ENCODE data around the gene RASGEF1C. TPM values are rescaled to one million over a fixed set of nuclear protein-coding genes. Genes with fewer than 3 reads are reported as not detected.

Gene RASGEF1C
- total and polyA plus RNA-seq, 2 of the 13 experiments (the other 11 are each of a cell fraction or from before 2014, with no cell fraction given): not detected

DNA sequence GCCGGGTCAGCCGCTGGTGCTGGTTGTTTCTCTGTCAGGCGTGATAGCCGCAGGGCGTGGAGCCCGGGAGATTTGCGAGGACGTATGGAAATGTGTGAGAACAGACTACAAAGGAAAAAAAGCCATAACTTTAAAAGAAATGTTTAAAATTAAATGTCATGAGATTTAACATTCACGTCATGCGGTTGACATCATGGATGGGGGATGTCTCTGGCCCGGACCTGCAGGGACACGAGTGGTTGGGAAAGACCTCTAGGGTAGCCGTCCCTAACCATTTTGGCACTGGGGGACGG lies 136.8 kb downstream of the RASGEF1C start (continued):
- TF ChIP-seq, protein P1, sequence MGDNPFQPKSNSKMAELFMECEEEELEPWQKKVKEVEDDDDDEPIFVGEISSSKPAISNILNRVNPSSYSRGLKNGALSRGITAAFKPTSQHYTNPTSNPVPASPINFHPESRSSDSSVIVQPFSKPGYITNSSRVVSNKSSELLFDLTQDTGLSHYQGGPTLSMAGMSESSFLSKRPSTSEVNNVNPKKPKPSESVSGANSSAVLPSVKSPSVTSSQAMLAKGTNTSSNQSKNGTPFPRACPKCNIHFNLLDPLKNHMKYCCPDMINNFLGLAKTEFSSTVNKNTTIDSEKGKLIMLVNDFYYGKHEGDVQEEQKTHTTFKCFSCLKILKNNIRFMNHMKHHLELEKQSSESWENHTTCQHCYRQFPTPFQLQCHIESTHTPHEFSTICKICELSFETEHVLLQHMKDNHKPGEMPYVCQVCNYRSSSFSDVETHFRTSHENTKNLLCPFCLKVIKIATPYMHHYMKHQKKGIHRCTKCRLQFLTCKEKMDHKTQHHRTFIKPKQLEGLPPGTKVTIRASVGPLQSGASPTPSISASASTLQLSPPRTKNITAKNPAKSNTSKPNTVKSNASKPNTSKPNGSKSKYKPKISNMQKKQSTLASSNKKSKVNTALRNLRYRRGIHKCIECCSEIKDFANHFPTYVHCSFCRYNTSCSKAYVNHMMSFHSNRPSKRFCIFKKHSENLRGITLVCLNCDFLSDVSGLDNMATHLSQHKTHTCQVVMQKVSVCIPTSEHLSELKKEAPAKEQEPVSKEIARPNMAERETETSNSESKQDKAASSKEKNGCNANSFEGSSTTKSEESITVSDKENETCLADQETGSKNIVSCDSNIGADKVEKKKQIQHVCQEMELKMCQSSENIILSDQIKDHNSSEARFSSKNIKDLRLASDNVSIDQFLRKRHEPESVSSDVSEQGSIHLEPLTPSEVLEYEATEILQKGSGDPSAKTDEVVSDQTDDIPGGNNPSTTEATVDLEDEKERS (CRISPR knock-in tag; IDR thresholded peaks at IDR 0.05): peak; percentile 79; the same call in 1 of the 2 replicates
- peak; percentile 26; the same call in 1 of the 2 replicates for TF ChIP-seq RFX3 (CRISPR knock-in tag; IDR thresholded peaks at IDR 0.05)
- peak; percentile 89; the same call in 1 of the 2 replicates for TF ChIP-seq ZBTB20 (CRISPR knock-in tag; IDR thresholded peaks at IDR 0.05; ENCODE audit: borderline replicate concordance, low read depth)
- TF ChIP-seq, protein P2, sequence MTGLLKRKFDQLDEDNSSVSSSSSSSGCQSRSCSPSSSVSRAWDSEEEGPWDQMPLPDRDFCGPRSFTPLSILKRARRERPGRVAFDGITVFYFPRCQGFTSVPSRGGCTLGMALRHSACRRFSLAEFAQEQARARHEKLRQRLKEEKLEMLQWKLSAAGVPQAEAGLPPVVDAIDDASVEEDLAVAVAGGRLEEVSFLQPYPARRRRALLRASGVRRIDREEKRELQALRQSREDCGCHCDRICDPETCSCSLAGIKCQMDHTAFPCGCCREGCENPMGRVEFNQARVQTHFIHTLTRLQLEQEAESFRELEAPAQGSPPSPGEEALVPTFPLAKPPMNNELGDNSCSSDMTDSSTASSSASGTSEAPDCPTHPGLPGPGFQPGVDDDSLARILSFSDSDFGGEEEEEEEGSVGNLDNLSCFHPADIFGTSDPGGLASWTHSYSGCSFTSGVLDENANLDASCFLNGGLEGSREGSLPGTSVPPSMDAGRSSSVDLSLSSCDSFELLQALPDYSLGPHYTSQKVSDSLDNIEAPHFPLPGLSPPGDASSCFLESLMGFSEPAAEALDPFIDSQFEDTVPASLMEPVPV (CRISPR knock-in tag; IDR thresholded peaks at IDR 0.05): no peak; the same call in 1 of the 2 replicates
- TF ChIP-seq RCOR2 (CRISPR knock-in tag; IDR thresholded peaks at IDR 0.05): peak; percentile 81
- peak; percentile 55; the same call in 1 of the 2 replicates for TF ChIP-seq ELF1 (CRISPR knock-in tag; IDR thresholded peaks at IDR 0.05)
- TF ChIP-seq, protein P3, sequence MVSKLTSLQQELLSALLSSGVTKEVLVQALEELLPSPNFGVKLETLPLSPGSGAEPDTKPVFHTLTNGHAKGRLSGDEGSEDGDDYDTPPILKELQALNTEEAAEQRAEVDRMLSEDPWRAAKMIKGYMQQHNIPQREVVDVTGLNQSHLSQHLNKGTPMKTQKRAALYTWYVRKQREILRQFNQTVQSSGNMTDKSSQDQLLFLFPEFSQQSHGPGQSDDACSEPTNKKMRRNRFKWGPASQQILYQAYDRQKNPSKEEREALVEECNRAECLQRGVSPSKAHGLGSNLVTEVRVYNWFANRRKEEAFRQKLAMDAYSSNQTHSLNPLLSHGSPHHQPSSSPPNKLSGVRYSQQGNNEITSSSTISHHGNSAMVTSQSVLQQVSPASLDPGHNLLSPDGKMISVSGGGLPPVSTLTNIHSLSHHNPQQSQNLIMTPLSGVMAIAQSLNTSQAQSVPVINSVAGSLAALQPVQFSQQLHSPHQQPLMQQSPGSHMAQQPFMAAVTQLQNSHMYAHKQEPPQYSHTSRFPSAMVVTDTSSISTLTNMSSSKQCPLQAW (CRISPR knock-in tag; IDR thresholded peaks at IDR 0.05): 0 out of 2 replicates have a peak, but pooled peaks have one; percentile 48
- TF ChIP-seq ZNF83 (CRISPR knock-in tag; IDR thresholded peaks at IDR 0.05; ENCODE audit: borderline replicate concordance): peak; percentile 8; the same call in 1 of the 2 replicates
- TF ChIP-seq JUND (CRISPR knock-in tag; IDR thresholded peaks at IDR 0.05): peak; percentile 67; the same call in 1 of the 2 replicates
- no peak for TF ChIP-seq ZNF138 (CRISPR knock-in tag; IDR thresholded peaks at IDR 0.05; ENCODE audit: low read depth)
- 0 out of 2 replicates have a peak, but pooled peaks have one; percentile 44 for TF ChIP-seq FOXJ3 (CRISPR knock-in tag; IDR thresholded peaks at IDR 0.05; ENCODE audit: borderline replicate concordance)
- TF ChIP-seq ZNF75D (CRISPR knock-in tag; IDR thresholded peaks at IDR 0.05; ENCODE audit: borderline replicate concordance): peak; percentile 97
- TF ChIP-seq ZNF703 (CRISPR knock-in tag; IDR thresholded peaks at IDR 0.05; ENCODE audit: borderline replicate concordance): peak; percentile 95
- TF ChIP-seq RFXANK (CRISPR knock-in tag; IDR thresholded peaks at IDR 0.05): no peak
- no peak for TF ChIP-seq STAG1 (CRISPR knock-in tag; IDR thresholded peaks at IDR 0.05)
- no peak for TF ChIP-seq ZNF607 (CRISPR knock-in tag; IDR thresholded peaks at IDR 0.05; ENCODE audit: borderline replicate concordance)
- peak; percentile 92; the same call in 1 of the 2 replicates for TF ChIP-seq ZFAT (CRISPR knock-in tag; conservative IDR thresholded peaks at IDR 0.05)
- TF ChIP-seq ZFP62 (CRISPR knock-in tag; IDR thresholded peaks at IDR 0.05): no peak
- 0 out of 2 replicates have a peak, but pooled peaks have one; percentile 94 for TF ChIP-seq KDM3A (CRISPR knock-in tag; IDR thresholded peaks at IDR 0.05; ENCODE audit: low read depth)
- peak; percentile 1 for TF ChIP-seq ZNF598 (CRISPR knock-in tag; IDR thresholded peaks at IDR 0.05; ENCODE audit: borderline replicate concordance)
- TF ChIP-seq, protein P4, sequence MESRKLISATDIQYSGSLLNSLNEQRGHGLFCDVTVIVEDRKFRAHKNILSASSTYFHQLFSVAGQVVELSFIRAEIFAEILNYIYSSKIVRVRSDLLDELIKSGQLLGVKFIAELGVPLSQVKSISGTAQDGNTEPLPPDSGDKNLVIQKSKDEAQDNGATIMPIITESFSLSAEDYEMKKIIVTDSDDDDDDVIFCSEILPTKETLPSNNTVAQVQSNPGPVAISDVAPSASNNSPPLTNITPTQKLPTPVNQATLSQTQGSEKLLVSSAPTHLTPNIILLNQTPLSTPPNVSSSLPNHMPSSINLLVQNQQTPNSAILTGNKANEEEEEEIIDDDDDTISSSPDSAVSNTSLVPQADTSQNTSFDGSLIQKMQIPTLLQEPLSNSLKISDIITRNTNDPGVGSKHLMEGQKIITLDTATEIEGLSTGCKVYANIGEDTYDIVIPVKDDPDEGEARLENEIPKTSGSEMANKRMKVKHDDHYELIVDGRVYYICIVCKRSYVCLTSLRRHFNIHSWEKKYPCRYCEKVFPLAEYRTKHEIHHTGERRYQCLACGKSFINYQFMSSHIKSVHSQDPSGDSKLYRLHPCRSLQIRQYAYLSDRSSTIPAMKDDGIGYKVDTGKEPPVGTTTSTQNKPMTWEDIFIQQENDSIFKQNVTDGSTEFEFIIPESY (CRISPR knock-in tag; IDR thresholded peaks at IDR 0.05): peak; percentile 58; the same call in 1 of the 2 replicates
- TF ChIP-seq ZNF224 (CRISPR knock-in tag; IDR thresholded peaks at IDR 0.05): peak; percentile 85
- peak; percentile 54; the same call in 1 of the 2 replicates for TF ChIP-seq NFYC (CRISPR knock-in tag; IDR thresholded peaks at IDR 0.05)
